Osteoblast (primary cell): ENCODE measurements around the gene BRD3OS. TPM values are rescaled to one million over a fixed set of nuclear protein-coding genes. Genes with fewer than 3 reads are reported as not detected.

Source experiments
- DNase-seq: peaks from one replicate; pipeline ENCODE4 v3.0.0; 2011; ENCODE audit warnings: low spot score, mixed read lengths; ENCODE audit not compliant: insufficient read length; ENCODE audit errors: missing footprints
- H2AFZ ChIP-seq: 2 replicates; pipeline ENCODE4 v1.6.0; 2011; ENCODE audit warnings: mild to moderate bottlenecking, low read length
- H3K27ac ChIP-seq: 2 replicates; pipeline ENCODE4 v1.5.1; 2011; ENCODE audit warnings: mild to moderate bottlenecking, low read depth, low read length, moderate library complexity
- H3K27me3 ChIP-seq: 2 replicates; pipeline ENCODE4 v1.6.0; 2012; ENCODE audit warnings: mild to moderate bottlenecking, control low read depth, inconsistent platforms, low read length, moderate library complexity; ENCODE audit not compliant: insufficient read depth
- H3K36me3 ChIP-seq: 2 replicates; pipeline ENCODE4 v1.5.1; 2011; ENCODE audit warnings: mild to moderate bottlenecking, low read length, control low read depth, moderate library complexity; ENCODE audit not compliant: insufficient read depth
- H3K4me1 ChIP-seq: 2 replicates; pipeline ENCODE4 v1.5.1; 2011; ENCODE audit warnings: mild to moderate bottlenecking, low read length, control low read depth, moderate library complexity; ENCODE audit not compliant: insufficient read depth
- H3K4me2 ChIP-seq: 2 replicates; pipeline ENCODE4 v1.6.0; 2011; ENCODE audit warnings: mild to moderate bottlenecking, low read length; ENCODE audit not compliant: insufficient read depth
- H3K4me3 ChIP-seq: fragments of 200-600 bp; sonication (generic); 3 replicates; pipeline ENCODE4 v1.5.1; 2012; ENCODE audit warnings: mild to moderate bottlenecking, low read length, inconsistent platforms; ENCODE audit not compliant: insufficient read depth
- H3K79me2 ChIP-seq: 2 replicates; pipeline ENCODE4 v1.6.0; 2012; ENCODE audit warnings: mild to moderate bottlenecking, low read length, control low read depth, inconsistent platforms; ENCODE audit not compliant: insufficient read depth
- H3K9me3 ChIP-seq: 2 replicates; pipeline ENCODE4 v1.5.1; 2011; ENCODE audit warnings: low read depth, low read length, control low read depth
- H4K20me1 ChIP-seq: 2 replicates; pipeline ENCODE4 v1.6.0; 2012; ENCODE audit warnings: mild to moderate bottlenecking, low read length, control low read depth; ENCODE audit not compliant: insufficient read depth
- total RNA-seq: library from RNA; depleted of rRNA; stranded (reverse); fragments of >200 nt; gene quantifications from 2 replicates; pipeline ENCODE4 v1.2.3, GENCODE V29; 2012
- TF ChIP-seq, protein P1 (sequence below): IDR thresholded peaks from 2 replicates; pipeline ENCODE4 v1.5.1; 2011; ENCODE audit warnings: mild to moderate bottlenecking, low read depth, low read length, moderate library complexity; ENCODE audit errors: extremely low read depth

The BRD3OS gene
- total RNA-seq, 1 donor, result 26.1 TPM

DNA sequence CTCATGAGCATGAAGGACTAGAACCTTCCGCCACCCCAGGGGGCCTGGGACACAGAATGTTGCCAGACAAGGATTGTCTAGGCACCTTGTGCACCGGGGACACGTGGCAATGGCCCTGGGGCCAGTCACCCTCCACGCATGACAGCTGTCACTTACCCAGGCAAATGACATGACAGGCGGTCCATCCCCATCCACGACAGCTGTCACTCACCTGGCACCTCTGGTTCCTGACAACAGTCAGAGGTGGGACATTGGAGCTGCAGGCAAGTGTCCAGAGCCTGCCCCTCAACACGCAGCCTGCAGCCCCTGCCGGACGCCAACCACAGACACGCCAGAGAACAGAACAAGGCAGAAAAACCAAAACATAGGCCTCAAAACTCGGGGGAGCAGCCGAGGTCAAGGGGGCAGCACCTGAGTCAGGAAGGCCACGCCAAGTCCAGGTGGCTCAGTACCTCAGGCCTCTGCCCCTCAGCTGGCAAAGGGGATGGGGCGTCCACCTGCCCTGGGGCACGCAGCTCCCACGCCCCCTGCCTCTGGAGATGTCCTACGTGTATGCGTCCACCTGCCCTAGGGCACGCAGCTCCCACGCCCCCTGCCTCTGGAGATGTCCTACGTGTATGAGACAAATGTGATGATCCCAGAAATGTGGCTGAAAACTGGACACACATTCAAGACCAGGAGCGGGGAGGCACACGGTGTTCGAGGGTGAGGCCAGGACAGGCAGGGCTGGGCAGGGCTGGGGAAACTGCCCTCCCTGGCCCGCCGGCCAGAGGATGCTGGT lies 47.7 kb upstream of the BRD3OS start:
- Histone ChIP-seq H3K36me3 (no peaks in the 10 kb centered on the region), H3K4me1 (no peaks in the 10 kb centered on the region), H2AFZ (no peak overlapping the region), H3K4me3 (no peak overlapping the region), H3K79me2 (peaks cover 99% of the 10 kb centered on the region), H3K27ac (no peak overlapping the region), H4K20me1 (peaks cover 77% of the 10 kb centered on the region), H3K9me3 (no peaks in the 10 kb centered on the region), H3K4me2 (no peak overlapping the region), H3K27me3 (no peaks in the 10 kb centered on the region)
- TF ChIP-seq, protein P1, sequence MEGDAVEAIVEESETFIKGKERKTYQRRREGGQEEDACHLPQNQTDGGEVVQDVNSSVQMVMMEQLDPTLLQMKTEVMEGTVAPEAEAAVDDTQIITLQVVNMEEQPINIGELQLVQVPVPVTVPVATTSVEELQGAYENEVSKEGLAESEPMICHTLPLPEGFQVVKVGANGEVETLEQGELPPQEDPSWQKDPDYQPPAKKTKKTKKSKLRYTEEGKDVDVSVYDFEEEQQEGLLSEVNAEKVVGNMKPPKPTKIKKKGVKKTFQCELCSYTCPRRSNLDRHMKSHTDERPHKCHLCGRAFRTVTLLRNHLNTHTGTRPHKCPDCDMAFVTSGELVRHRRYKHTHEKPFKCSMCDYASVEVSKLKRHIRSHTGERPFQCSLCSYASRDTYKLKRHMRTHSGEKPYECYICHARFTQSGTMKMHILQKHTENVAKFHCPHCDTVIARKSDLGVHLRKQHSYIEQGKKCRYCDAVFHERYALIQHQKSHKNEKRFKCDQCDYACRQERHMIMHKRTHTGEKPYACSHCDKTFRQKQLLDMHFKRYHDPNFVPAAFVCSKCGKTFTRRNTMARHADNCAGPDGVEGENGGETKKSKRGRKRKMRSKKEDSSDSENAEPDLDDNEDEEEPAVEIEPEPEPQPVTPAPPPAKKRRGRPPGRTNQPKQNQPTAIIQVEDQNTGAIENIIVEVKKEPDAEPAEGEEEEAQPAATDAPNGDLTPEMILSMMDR, result no peak
- DNase-seq, result peak; percentile 82

DNA sequence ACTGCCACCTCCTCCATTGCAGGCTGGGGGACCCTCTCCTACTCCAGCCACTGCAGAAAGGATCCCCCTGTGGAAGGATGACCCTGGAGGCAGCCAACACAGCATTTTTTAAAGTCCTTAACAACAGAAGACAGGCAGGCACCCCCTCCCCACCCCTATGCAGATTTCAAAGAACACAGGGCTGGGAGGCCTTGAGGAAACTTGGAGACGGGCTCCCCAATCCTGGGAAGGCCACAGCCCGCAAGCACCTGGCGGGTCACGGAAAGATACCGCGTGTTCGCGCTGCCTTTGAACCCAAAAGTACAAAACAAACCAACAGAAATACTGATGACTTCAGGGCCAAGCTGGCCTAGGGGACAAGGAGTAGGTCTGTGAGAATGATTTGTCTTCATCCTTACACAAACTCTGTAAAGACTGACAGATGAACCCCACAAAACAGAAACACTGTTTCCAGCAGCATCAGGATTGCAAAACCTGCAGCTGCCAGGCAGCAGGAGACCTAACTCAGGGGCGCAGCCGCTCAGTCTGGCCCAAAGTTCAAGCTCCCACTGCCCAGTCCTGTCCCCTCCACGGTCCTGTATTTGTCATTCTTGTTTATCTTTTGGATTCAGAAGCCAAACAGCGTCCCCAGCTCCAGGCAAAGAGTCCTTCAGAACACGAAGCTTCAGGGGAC lies 46.9 kb upstream of the BRD3OS start:
- H3K4me2 ChIP-seq, result no peak overlapping the region
- H3K79me2 ChIP-seq, result peaks cover 99% of the 10 kb centered on the region
- no peaks in the 10 kb centered on the region for H3K27me3 ChIP-seq
- H3K9me3 ChIP-seq, result no peaks in the 10 kb centered on the region
- TF ChIP-seq, protein P1, result no peak
- no peaks in the 10 kb centered on the region for H3K36me3 ChIP-seq
- H3K4me3 ChIP-seq, result no peak overlapping the region
- no peak overlapping the region for H3K27ac ChIP-seq
- H4K20me1 ChIP-seq, result peaks cover 69% of the 10 kb centered on the region
- H2AFZ ChIP-seq, result no peak overlapping the region
- peak; percentile 80 for DNase-seq
- no peaks in the 10 kb centered on the region for H3K4me1 ChIP-seq

DNA sequence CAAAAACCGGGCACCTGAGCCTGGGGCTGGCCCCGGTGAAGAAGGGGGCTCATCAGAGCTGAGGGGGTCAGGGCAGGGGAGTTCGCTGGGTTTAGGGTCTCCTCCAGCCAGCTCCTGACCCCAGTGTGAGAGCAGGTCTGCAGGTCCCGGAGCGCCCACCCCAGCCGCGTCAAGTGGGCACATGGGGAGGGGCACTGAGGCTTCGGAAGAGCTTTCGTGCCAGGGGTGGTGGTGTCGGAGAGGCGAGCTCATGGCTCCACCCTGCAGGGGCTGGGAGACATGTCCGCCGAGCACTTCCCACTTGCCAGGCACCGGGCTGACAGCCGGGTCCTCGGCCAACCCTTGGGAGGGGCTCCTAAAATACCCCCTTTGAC lies 46.4 kb upstream of the BRD3OS start:
- Histone ChIP-seq H3K79me2 (peaks cover 96% of the 10 kb centered on the region), H3K27me3 (no peaks in the 10 kb centered on the region), H3K4me1 (no peaks in the 10 kb centered on the region), H3K36me3 (no peaks in the 10 kb centered on the region), H3K4me3 (peak overlapping the region; percentile 59), H3K4me2 (peak overlapping the region; percentile 77), H3K9me3 (no peaks in the 10 kb centered on the region), H3K27ac (no peak overlapping the region), H2AFZ (peak overlapping the region; percentile 69), H4K20me1 (peaks cover 64% of the 10 kb centered on the region)
- no peak for DNase-seq
- TF ChIP-seq, protein P1, result no peak

DNA sequence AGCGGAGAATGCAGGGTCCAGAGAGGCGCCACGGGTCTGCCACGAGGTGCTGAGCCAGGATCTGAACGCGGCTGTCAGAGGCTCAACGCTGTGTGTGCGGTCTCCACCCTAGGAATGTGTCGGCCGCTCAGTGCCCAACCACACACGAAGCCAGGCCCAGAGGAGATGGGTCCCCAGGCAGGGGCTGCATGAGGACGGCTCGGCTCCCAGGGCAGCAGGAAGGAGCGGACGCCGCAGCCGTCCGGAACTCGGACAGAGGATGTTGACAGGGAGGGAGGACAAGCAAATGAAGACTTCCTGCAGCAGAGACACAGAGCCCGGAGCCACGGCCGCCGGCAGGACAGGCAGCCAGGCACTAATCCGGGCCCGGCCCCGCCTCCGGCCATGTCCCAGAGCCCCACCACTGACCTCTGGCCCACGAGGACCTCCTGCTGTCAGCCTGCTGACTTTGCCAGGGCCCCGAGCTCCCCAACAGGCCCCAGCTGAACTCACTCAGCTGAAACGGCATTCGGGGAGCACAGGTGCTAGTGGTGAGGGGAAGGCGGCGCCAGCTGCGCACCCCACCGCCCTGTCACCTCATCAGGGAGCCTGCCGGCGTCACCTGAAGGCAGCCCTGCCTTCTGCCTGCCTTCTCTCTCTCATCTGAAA lies 45.9 kb upstream of the BRD3OS start:
- H3K27ac ChIP-seq, result no peak overlapping the region
- H3K79me2 ChIP-seq, result peaks cover 95% of the 10 kb centered on the region
- peak overlapping the region; percentile 59 for H3K4me3 ChIP-seq
- H3K27me3 ChIP-seq, result no peaks in the 10 kb centered on the region
- DNase-seq, result peak; percentile 94
- H4K20me1 ChIP-seq, result peaks cover 60% of the 10 kb centered on the region
- H3K4me2 ChIP-seq, result peak overlapping the region; percentile 77
- no peaks in the 10 kb centered on the region for H3K9me3 ChIP-seq
- H3K36me3 ChIP-seq, result no peaks in the 10 kb centered on the region
- H2AFZ ChIP-seq, result peak overlapping the region; percentile 69
- TF ChIP-seq, protein P1, result no peak
- H3K4me1 ChIP-seq, result no peaks in the 10 kb centered on the region
